ENCODE data around the gene ELOVL6.

The ELOVL6 gene

GRCh38 chr4:110005461-110006056 lies 192.9 kb downstream of the ELOVL6 start:
- Histone ChIP-seq H3K27me3 (ENCODE audit: insufficient read depth, low read length) (no peaks in the 10 kb centered on the region), H3K27ac (ENCODE audit: low read depth, low read length) (no peak overlapping the region), H3K9ac (ENCODE audit: low read depth, low read length) (no peak overlapping the region), H3K4me3 (ENCODE audit: low read length) (no peak overlapping the region), H3K9me3 (ENCODE audit: insufficient read depth, low read depth, low read length) (no peaks in the 10 kb centered on the region), H3K36me3 (ENCODE audit: insufficient read depth, low read length) (no peaks in the 10 kb centered on the region), H3K4me1 (ENCODE audit: insufficient read depth, low read length) (no peaks in the 10 kb centered on the region)
- no CpG with 5 or more reads among the region's 1 CpG for WGBS

- H3K27me3 ChIP-seq (ENCODE audit: insufficient read depth, low read length) = no peaks in the 10 kb centered on the region
- H3K36me3 ChIP-seq (ENCODE audit: insufficient read depth, low read length) = no peaks in the 10 kb centered on the region
- WGBS = 94% methylated on average over 1 of the region's 1 CpG
Observed at GRCh38 chr4:110004556-110004955, 193.9 kb downstream of the ELOVL6 start.

GRCh38 chr4:110003401-110004187 lies 194.8 kb downstream of the ELOVL6 start:
- H3K36me3 ChIP-seq (ENCODE audit: insufficient read depth, low read length) = no peaks in the 10 kb centered on the region
- no peak overlapping the region for H3K4me3 ChIP-seq (ENCODE audit: low read length)
- no peak overlapping the region for H3K27ac ChIP-seq (ENCODE audit: low read depth, low read length)
- WGBS = 86% methylated on average over 6 of the region's 6 CpGs
- no peaks in the 10 kb centered on the region for H3K9me3 ChIP-seq (ENCODE audit: insufficient read depth, low read depth, low read length)
- no peak overlapping the region for H3K9ac ChIP-seq (ENCODE audit: low read depth, low read length)
- H3K27me3 ChIP-seq (ENCODE audit: insufficient read depth, low read length) = no peaks in the 10 kb centered on the region
- H3K4me1 ChIP-seq (ENCODE audit: insufficient read depth, low read length) = no peaks in the 10 kb centered on the region

More at GRCh38 chr4:110004556-110004955, 193.9 kb downstream of the ELOVL6 start:
- Histone ChIP-seq H3K27ac (ENCODE audit: low read depth, low read length) (no peak overlapping the region), H3K4me1 (ENCODE audit: insufficient read depth, low read length) (no peaks in the 10 kb centered on the region), H3K4me3 (ENCODE audit: low read length) (no peak overlapping the region), H3K9ac (ENCODE audit: low read depth, low read length) (no peak overlapping the region), H3K9me3 (ENCODE audit: insufficient read depth, low read depth, low read length) (no peaks in the 10 kb centered on the region)

- Histone ChIP-seq H3K27me3 (ENCODE audit: insufficient read depth, low read length) (no peaks in the 10 kb centered on the region), H3K36me3 (ENCODE audit: insufficient read depth, low read length) (no peaks in the 10 kb centered on the region), H3K4me1 (ENCODE audit: insufficient read depth, low read length) (no peaks in the 10 kb centered on the region), H3K9me3 (ENCODE audit: insufficient read depth, low read depth, low read length) (no peaks in the 10 kb centered on the region), H3K27ac (ENCODE audit: low read depth, low read length) (no peak overlapping the region), H3K4me3 (ENCODE audit: low read length) (no peak overlapping the region), H3K9ac (ENCODE audit: low read depth, low read length) (no peak overlapping the region)
- 100% methylated on average over 1 of the region's 3 CpGs for WGBS
Observed at GRCh38 chr4:110002326-110002725, 196.1 kb downstream of the ELOVL6 start.

- Histone ChIP-seq H3K27me3 (ENCODE audit: insufficient read depth, low read length) (no peaks in the 10 kb centered on the region), H3K36me3 (ENCODE audit: insufficient read depth, low read length) (no peaks in the 10 kb centered on the region), H3K27ac (ENCODE audit: low read depth, low read length) (no peak overlapping the region), H3K9me3 (ENCODE audit: insufficient read depth, low read depth, low read length) (no peaks in the 10 kb centered on the region), H3K9ac (ENCODE audit: low read depth, low read length) (no peak overlapping the region), H3K4me3 (ENCODE audit: low read length) (no peak overlapping the region), H3K4me1 (ENCODE audit: insufficient read depth, low read length) (no peaks in the 10 kb centered on the region)
- WGBS = 90% methylated on average over 9 of the region's 9 CpGs
Observed at GRCh38 chr4:109999585-109999912, 198.9 kb downstream of the ELOVL6 start.

- WGBS = 72% methylated on average over 3 of the region's 3 CpGs
- no peak overlapping the region for H3K27ac ChIP-seq (ENCODE audit: low read depth, low read length)
- no peaks in the 10 kb centered on the region for H3K27me3 ChIP-seq (ENCODE audit: insufficient read depth, low read length)
- no peaks in the 10 kb centered on the region for H3K9me3 ChIP-seq (ENCODE audit: insufficient read depth, low read depth, low read length)
- H3K4me1 ChIP-seq (ENCODE audit: insufficient read depth, low read length) = no peaks in the 10 kb centered on the region
- H3K4me3 ChIP-seq (ENCODE audit: low read length) = no peak overlapping the region
- no peak overlapping the region for H3K9ac ChIP-seq (ENCODE audit: low read depth, low read length)
- no peaks in the 10 kb centered on the region for H3K36me3 ChIP-seq (ENCODE audit: insufficient read depth, low read length)
Observed at GRCh38 chr4:109998867-109999584, 199.4 kb downstream of the ELOVL6 start.

GRCh38 chr4:109996526-109996925 lies 201.9 kb downstream of the ELOVL6 start:
- no peaks in the 10 kb centered on the region for H3K36me3 ChIP-seq (ENCODE audit: insufficient read depth, low read length)
- H3K9ac ChIP-seq (ENCODE audit: low read depth, low read length) = no peak overlapping the region
- 82% methylated on average over 3 of the region's 3 CpGs for WGBS
- no peak overlapping the region for H3K4me3 ChIP-seq (ENCODE audit: low read length)
- no peaks in the 10 kb centered on the region for H3K9me3 ChIP-seq (ENCODE audit: insufficient read depth, low read depth, low read length)
- no peaks in the 10 kb centered on the region for H3K27me3 ChIP-seq (ENCODE audit: insufficient read depth, low read length)
- H3K27ac ChIP-seq (ENCODE audit: low read depth, low read length) = no peak overlapping the region
- no peaks in the 10 kb centered on the region for H3K4me1 ChIP-seq (ENCODE audit: insufficient read depth, low read length)

All from HUES64 (cell line).